Stimulated activated CD8-positive, alpha-beta memory T cell treated with anti-CD3 and anti-CD28 coated beads, Interleukin-15, amount 100 ng/mL, for 24 hours (primary cell): ENCODE results near the gene PHAF1.

ENCODE experiments used
- DNase-seq: peaks from one replicate; pipeline ENCODE4 v3.0.0-alpha.2; 2020; ENCODE audit warnings: low read depth

Gene PHAF1

DNA sequence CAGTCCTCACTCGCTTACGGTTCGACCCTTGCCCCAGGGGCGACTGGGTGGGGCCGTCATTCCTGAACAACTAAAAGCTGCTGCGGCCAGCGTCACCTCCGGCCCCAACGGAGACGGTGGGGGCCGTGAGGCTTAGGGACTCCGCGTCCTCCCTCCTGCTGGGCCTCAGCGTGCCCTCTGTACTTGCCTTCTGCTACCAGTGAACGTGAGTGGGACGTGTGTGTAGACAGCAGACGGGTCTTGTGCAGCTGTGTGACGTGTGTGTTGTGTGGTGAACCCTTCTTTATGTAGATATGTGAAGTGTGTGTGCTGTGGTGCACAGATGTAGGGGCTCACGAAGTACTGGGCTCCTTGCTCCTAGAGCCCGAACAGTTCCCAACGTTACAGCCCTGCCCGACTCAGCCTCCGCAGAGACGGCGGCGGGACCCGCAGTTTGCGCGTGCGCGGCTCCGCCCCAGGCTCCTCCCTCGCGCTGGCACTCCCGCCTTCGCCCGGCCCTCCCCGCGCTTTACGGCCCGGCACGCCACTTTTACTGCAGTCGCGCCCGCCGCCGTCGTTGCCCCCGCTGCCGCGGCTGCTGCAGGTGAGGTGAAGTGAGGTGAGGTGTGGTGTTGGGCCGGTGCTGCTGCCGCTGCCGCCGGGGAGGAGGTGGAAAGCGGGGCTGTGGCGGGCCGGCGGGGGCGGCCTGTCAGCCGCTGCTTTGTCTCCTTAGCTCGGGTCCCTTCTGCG is at the start of gene PHAF1:
Gene PHAF1, plus strand, starts transcription at position 535 of the 729 bp plus-strand sequence. CDS start 235 bp downstream, outside the sequence.
- DNase-seq: peak; percentile 97

DNA sequence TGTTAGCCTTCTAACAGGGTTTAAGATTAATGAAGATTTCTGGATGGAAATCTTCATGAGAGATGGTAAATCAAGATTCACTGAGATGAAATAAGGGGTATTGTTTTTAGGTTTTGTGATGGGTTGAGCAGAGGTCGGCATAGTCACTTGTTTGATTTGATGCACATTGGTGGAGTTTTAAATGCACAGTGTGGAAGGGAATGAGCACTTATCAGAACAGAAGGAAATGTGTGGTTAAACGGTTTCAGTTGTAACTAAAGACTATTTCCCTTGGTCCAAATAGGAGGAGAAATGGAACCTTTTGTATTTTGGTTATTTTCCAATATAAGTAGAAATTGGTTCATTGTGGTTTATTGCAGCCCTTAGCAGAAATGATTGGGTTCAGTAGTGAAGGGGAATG is 46.7 kb upstream of the PHAF1 start:
- no peak for DNase-seq

DNA sequence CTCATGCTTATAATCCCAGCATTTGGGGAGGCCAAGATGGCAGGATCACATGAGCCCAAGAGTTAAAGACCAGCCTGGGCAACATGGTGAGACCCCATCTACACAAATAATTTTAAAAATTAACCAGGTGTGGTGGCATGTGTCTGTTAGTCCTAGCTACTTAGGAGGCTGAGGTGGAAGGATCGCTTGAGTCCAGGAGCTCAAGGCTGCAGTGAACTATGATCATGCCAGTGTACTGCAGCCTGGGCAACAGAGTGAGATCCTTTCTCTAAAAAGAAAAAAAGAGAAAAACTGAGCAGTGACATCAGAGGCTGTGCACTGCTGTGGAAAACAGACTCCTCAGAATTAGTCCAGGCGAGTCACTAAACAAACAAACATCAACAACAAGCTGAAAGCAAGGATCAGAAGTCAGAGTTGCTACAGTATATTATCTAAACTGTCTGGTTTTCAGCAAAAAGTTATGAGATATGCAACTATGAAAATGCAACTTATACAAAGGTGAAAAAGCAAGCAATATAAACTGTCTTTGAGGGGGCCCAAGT is 41.5 kb upstream of the PHAF1 start:
- DNase-seq: no peak

DNA sequence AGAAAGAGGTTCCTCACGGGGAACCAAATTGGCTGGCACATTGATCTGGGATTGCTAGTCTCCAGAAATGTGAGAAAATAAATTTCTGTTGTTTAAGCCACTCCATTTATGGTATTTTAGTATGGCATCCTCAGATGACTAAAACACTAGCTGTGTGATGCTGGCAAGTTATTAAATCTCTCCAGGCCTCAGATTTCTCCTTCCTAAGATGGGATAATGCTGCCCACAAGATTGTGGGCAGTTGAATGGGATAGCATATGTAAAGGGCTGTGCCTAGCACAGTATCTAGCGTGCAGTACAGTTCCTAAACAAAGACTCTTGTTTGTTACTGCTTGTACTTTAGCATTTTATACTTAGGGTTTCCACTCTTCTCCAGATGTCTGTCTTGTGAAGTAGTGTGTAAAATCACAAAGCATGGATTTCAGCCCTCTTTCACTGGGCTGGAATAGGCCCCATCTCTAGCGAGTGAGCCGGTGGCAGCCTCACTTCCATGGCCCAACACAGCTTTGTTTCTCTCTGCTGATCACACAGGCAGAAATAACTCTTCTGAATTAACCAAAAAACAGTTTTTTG is 38.2 kb upstream of the PHAF1 start:
- no peak for DNase-seq

DNA sequence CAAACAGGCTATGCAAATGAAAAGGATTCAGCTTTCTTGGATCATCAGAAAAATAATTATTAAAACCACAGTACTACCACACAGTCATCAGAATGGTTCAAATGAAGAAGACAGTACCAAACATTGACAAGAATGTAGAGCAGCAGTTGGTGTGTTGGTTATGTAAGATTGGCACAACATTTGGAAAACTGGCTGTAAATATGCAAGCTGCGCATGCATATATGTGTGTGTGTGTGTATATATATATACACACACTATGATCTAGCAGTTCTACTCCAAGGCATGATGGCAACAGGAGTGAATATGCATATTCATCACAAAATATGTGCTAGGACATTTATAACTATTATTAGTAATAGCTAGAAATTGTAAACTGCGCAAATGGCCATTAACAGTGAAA is 34.4 kb upstream of the PHAF1 start:
- DNase-seq: no peak

DNA sequence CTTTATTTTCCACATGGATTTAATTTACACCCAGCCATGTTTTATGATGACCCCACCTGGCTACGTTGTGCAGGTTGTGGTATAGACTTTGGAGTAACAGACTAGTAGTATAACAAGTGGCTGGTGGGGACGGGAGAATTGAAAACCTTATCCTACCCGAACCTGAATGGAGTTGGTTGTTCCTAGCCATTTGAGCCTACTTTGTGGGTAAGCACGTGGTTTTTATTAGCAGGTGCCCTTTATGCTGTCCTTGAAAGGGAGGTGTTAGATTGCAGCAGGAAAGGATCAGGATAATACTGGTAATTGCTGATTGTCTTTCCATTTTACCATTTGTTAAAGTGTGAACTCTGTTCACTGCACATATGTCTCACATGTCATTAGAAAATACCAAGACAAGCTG is 31.9 kb upstream of the PHAF1 start:
- no peak for DNase-seq

DNA sequence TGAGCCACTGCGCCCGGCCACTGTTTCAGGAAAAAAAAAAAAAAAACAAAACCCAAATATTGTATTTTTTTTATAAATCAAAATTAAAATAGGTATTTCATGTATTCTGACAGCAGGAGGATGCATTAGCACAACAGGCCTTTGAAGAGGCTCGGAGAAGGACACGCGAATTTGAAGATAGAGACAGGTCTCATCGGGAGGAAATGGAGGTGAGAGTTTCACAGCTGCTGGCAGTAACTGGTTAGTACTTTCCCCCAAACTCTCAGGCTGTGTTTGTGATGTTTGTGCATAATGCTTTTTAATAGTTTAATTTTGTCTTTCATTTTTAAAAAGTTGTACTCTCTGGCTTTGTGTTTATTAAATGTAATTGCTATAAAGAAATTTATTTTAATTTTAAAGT is 27.6 kb upstream of the PHAF1 start:
- DNase-seq: no peak

DNA sequence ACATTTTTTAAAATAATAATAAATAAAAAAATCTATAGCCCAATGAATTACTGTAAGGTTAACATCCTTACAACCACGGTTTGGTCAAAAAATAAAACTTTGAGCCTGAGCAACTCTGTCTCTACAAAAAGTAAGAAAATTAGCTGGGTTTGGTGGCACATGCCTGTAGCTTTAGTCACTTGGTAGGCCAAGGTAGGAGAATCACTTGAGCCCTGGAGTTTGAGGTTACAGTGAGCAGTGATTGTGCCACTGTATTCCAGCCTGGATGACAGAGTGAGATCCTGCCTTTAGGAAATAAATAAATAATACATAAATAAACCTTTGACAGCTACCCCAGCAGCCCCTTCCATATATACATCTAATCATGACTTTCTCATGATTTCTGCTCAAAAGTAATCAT is 26.9 kb upstream of the PHAF1 start:
- no peak for DNase-seq

DNA sequence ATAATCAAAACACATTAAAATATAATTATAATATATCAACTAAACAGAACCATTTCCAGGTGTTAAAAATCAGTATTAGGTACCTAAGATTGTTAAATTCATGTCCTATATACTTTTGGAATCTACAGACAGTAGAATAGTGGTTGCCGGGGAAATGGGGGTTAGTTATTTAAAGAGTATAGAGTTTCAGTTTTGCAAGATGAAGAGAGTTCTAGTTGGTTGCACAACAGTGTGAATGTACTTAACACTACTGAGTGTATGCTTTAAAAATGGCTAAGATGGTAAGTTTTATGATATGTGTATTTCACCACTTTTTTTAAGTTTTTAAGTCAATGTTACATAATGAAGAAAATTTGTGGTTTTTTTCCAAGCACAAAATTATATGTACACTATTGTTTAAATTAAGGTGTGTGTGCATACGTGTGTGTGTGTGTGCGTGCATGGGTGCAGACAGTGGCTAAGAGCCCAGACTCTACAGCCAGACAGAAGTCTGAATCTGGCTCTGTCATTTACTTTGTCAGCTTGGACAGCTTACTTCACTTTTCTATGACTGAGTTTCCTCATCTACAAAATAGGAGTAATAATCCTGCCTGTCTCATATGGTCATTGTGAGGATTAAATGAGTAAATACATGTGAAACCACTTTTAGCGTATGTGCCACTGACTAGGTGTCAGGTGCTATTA is 25.3 kb upstream of the PHAF1 start:
- no peak for DNase-seq

DNA sequence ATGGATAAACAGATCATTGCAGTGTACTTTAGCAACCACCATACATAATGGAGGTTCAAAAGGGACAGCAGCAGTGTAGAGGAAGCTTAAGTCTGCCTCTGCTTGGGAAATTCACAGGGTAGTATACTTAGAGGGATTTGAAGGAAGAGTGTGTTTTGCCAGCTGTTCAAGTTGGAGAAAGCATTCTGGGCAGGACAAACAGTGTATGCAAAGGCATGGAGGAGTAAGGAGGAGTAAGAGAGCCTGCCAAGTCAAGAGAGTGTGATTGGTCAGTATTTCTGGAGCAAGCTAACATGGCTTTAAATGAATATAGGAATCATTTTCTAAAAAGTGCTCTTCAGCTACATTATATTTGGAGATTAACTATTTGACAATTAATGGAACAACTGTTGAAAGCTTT is 22.9 kb upstream of the PHAF1 start:
- no peak for DNase-seq

DNA sequence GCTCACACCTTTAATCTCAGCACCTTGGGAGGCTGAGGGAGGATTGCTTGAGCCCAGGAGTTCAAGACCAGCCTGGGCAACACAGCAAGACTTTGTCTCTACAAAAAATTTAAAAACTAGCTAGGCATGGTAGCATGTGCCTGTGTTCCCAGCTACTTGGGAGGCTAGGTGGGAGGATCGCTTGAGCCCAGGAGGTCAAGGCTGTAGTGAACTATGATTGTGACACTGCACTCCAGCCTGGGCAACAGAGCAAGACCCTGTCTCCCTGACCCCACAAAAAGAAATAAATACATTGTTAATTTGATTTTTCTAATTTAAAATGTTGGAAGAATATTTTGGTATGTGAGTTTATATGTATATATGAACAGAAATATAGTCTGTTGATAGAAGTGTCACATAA is 22.4 kb upstream of the PHAF1 start:
- DNase-seq: no peak

DNA sequence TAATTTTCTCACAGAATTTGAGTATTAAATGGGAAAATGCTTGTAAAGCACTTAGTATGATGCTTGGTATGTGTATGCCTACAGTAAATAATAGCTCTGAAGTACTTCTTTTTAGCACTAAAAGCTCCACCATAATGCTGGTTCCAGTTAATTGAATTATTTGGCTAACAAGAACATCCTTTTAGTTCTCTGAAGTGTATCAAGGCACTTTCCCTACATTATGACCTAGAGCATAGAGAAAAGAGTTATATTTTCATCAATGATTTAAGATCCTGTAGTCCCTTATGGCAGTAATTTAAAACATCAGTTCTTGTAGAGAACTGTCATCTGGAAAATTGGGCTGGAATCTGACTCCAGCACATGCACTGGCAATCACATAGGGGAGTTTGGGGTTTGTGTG is 21.9 kb upstream of the PHAF1 start:
- DNase-seq: no peak

DNA sequence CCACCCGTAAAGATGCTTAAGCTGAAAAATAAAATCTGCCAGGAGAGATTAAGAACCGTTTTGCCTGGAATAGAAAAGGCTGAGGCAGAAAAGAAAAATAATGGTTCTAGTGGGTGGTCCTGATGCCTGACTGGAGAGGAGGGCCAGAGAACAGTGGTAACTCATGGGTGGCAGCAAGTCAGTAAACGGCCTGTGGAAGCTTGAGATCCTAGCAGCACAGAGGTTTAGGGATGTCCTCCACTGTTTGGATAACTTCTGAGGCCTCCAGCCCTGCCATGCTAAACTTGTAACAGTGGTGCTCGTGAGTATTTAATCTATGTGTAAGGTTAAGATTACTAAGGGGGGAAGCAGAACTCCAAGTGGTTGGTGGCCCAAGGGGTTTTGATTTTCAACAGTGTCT is 21.2 kb upstream of the PHAF1 start:
- DNase-seq: no peak

DNA sequence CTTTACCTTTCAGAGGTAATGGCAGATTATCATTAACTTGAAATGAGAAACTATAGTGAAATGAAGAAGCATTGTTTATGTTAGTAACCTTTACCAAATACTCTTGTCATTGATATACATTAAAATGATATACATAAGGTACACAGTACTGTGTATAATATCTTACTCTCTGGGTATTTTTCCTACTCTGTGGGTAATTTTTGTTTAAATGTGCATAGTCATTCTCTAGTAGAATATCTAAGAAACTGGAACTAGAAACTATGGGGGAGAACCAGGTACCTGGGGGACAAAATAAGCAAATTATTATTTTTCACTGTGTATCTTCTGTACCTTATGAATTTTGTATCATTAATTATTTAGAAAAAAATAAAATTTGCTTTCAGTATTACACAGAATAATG is 20.6 kb upstream of the PHAF1 start:
- no peak for DNase-seq

DNA sequence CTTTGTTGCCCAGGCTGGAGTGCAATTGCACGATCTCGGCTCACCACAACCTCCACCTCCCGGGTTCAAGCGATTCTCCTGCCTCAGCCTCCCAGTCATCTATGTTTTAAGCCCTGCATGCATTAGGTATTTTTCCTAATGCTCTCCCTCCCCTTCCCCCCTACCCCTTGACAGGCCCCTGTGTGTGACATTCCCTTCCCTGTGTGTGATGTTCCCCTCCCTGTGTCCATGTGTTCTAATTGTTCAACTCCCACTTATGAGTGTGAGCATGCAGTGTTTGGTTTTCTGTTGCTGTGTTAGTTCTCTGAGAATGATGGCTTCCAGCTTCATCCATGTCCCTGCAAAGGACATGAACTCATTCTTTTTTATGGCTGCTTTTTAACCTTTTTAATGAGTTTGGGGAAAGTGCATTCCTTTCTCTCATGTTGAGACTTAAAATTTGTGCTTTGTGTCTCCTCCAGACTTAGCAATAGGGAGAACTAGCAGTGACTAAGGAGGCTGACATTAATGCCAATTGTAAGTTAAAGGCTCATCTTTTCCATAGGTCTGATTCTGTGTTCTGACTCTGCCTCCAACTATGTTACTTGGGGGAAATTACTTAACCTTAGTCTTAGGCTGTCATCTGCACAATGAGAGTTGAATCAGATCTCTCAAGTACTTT is 17.7 kb upstream of the PHAF1 start:
- no peak for DNase-seq

DNA sequence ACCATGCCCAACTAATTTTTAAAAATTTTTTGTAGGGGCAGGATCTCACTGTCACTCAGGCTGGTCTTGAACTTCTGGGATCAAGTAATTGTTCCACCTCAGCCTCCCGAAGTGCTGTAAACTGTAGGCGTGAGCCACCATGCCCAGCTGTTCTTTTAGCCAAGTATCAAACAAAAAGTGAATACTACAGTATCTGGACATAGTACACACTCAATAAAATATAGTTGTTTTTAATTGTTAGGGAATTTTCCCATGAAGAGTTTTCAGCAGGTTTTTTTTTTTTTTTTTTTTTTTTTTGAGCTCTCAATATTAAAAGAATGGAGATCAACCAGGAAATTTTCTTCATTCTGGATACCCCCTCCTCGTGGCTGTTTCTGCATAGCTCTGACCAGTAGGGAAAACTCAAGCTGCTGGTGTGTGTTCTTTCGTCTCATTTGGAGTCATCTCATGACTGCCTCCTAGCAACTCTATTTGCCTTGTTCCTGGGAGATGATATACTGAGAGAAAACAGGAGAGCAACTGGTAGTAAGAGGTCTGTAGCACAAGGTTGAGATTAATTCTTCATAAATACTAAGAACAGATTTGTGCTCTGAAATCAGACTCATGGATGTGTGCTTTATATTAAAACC is 16.5 kb upstream of the PHAF1 start:
- DNase-seq: no peak

DNA sequence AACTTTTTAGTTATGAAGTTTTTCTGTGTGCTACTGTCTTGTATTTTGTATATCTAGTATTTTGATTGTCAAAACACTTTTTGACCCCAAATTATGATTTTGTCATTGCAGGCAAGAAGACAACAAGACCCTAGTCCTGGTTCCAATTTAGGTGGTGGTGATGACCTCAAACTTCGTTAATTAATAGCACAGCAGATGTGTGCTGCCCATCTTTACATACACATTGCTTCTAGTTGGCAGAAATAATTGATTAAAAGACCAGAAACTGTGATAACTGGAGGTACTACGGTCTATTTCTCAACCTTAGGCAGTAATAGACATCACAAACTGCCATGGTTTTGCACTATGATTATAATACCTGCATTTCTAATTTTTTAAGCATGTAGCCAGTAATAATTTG is 11.1 kb upstream of the PHAF1 start:
- no peak for DNase-seq

DNA sequence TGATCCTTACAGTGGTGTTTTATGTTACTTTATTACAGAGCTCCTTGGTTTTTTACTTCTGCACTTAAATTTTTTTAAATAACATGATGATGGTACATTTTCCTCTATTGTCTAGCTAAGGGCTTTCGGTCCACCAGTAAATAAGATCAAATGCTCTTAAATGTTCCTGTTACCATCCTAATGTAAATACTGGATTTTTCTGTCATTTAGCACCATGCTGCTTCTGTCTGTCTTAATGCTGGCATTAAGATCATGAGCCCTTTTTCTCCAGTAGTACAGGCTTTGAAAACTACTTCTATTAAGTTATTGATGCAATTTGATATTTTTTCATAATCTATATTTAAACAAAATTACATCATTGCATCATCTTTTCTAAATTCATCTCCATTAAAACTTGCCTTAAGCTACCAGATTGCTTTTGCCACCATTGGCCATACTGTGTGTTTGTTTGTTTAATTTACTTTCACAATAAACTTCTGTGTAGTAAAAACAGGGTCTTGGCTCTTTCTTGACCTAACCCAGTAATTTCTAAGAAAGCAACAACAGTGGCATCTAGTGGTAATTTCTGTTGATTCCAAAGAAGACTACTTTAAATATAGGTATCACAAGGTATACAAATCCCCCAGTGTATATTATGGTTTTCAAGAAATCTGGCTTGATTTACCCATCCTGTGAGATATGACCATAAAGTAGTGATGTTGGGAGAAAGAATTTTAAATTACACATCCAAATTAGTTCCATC is 9.0 kb upstream of the PHAF1 start:
- DNase-seq: no peak

DNA sequence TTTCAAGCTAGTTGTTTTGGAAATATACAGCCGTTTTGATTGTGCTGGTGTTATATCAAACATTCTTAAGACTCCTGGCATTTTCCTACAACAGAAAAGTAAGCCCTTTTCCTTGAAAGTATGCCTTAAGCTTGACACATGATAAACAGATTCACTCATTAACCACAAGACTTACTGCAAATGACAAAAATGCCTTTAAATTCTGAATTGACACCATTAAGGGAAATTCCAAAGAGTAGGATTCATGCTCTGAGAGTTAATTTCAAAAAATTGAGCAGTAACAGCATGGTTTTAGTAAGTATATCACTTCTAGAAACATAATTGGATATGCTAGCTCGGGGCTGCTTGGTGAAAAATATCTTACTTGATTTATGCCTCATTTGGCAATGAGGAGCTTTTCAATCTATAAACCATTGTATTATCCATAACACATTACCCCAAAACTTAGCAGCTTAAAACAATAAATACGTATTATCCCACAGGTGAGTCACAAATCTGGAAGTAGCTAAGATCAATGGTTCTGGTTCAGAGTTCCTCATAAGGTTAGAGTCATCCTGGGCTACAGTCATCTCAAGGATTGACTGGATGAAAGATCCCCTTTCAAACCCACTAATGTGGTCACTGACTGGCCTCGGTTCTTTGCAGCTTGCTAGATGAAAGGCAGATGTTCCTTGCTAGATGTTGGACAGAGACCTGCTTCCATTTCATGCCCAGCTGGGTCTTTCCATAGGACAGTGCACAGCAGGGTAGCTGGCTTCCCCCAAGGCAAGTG is 8.2 kb upstream of the PHAF1 start:
- DNase-seq: no peak

DNA sequence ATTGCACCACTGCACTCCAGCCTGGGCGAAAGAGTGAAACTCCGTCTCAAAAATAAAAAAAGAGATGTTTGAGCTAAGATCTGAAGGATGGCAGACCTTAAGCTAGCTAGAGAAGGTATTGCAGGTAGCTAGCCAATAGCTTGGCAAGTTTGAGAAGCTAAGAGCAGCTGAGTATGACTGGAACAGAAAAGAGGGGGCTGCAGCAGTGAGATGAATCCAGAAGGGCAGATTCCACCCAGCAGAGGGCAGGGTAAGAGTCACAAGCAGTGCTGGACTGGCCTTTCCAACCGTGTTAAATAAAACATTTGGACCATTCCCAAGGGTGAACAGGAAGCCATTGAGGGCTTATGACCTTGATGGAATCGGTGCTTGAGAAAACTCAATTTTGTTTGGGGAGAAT is 5.7 kb upstream of the PHAF1 start:
- no peak for DNase-seq

DNA sequence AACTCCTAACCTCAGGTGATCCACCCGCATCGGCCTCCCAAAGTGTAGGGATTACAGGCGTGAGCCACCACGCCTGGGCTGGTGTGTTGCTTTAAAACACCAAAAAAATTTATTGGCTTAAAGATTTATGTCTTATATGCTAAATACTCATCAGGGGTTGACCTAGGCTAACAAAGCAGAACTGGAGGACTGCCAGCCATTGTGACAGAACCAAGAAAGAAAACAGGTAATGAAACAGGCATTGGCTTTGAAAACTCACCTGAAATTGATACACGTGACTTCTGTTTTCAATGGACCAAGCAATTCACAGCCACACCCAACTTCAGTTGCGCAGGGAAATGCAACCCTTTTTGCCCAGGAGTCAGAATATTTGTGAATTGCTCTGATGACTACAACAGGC is 4.9 kb upstream of the PHAF1 start:
- no peak for DNase-seq
